Measurements from ENCODE around the gene CLEC20A.

- TF ChIP-seq CTCF (IDR thresholded peaks at IDR 0.05) (no peak), EZH2 (IDR thresholded peaks at IDR 0.05; ENCODE audit: borderline replicate concordance, insufficient read depth, low read depth, low read length, poor library complexity, severe bottlenecking) (no peak)
These were observed 4.3 kb upstream of the CLEC20A start for GRCh38 chr1:178500936-178501554.
